ENCODE results near the gene SP6.
A peak's percentile ranks its signal among the peaks of the same experiment; 100 is the strongest.

SP6 gene

GRCh38 chr17:47879776-47880454, 29.0 kb upstream of the SP6 start:
- no peak for DNase-seq (ENCODE audit: low read depth in 2 of 3, low spot score in 1 of 3)

- DNase-seq (ENCODE audit: low read depth in 2 of 3, low spot score in 1 of 3): no peak
These were observed 28.1 kb upstream of the SP6 start for GRCh38 chr17:47879028-47879585.

- no peak for DNase-seq (ENCODE audit: low read depth in 2 of 3, low spot score in 1 of 3)
These were observed 27.5 kb upstream of the SP6 start for GRCh38 chr17:47878203-47879027.

GRCh38 chr17:47877368-47878034, 26.5 kb upstream of the SP6 start:
- DNase-seq (ENCODE audit: low read depth in 2 of 3, low spot score in 1 of 3): no peak

GRCh38 chr17:47875011-47875985, 24.3 kb upstream of the SP6 start:
- DNase-seq (ENCODE audit: low read depth in 2 of 3, low spot score in 1 of 3): no peak

- DNase-seq (ENCODE audit: low read depth in 2 of 3, low spot score in 1 of 3): no peak
These were observed 22.5 kb upstream of the SP6 start for GRCh38 chr17:47873200-47874090.

- no peak for DNase-seq (ENCODE audit: low read depth in 2 of 3, low spot score in 1 of 3)
These were observed 21.7 kb upstream of the SP6 start for GRCh38 chr17:47872651-47873161.

- no peak for DNase-seq (ENCODE audit: low read depth in 2 of 3, low spot score in 1 of 3)
These were observed 21.2 kb upstream of the SP6 start for GRCh38 chr17:47872019-47872650.

GRCh38 chr17:47871048-47871447, 20.1 kb upstream of the SP6 start:
- no peak for DNase-seq (ENCODE audit: low read depth in 2 of 3, low spot score in 1 of 3)

GRCh38 chr17:47870056-47870455, 19.1 kb upstream of the SP6 start:
- DNase-seq (ENCODE audit: low read depth in 2 of 3, low spot score in 1 of 3): no peak

- no peak for DNase-seq (ENCODE audit: low read depth in 2 of 3, low spot score in 1 of 3)
These were observed 18.2 kb upstream of the SP6 start for GRCh38 chr17:47869114-47869513.

- no peak for DNase-seq (ENCODE audit: low read depth in 2 of 3, low spot score in 1 of 3)
These were observed 17.0 kb upstream of the SP6 start for GRCh38 chr17:47867813-47868533.

- DNase-seq (ENCODE audit: low read depth in 2 of 3, low spot score in 1 of 3): no peak
These were observed 16.0 kb upstream of the SP6 start for GRCh38 chr17:47866941-47867340.

GRCh38 chr17:47864791-47865216, 13.8 kb upstream of the SP6 start:
- DNase-seq (ENCODE audit: low read depth in 2 of 3, low spot score in 1 of 3): peak in 1 of 3 donors; percentile 9

GRCh38 chr17:47862621-47863440, 11.9 kb upstream of the SP6 start:
- DNase-seq (ENCODE audit: low read depth in 2 of 3, low spot score in 1 of 3): no peak

GRCh38 chr17:47860386-47860785, 9.4 kb upstream of the SP6 start:
- DNase-seq (ENCODE audit: low read depth in 2 of 3, low spot score in 1 of 3): no peak
